CD4-positive, alpha-beta T cell treated with Interleukin-6 for 4 hours (primary cell): Measurements from ENCODE around the gene TINAG.
"Not testable (repeated sequence)": the region's sequence is repeated elsewhere in the genome, so short reads cannot be mapped to it uniquely, and the experiment has no call there.

Experiments
- DNase-seq: peaks from one replicate; pipeline ENCODE4 v3.0.0-alpha.2; 2020; ENCODE audit warnings: mixed read lengths

The TINAG gene

GRCh38 chr6:54310377-54311152, 2.3 kb downstream of the TINAG start:
- no peak for DNase-seq

- no peak for DNase-seq
Measured at GRCh38 chr6:54315656-54316055, 7.4 kb downstream of the TINAG start.

- no peak for DNase-seq
Measured at GRCh38 chr6:54320871-54321270, 12.6 kb downstream of the TINAG start.

DNA sequence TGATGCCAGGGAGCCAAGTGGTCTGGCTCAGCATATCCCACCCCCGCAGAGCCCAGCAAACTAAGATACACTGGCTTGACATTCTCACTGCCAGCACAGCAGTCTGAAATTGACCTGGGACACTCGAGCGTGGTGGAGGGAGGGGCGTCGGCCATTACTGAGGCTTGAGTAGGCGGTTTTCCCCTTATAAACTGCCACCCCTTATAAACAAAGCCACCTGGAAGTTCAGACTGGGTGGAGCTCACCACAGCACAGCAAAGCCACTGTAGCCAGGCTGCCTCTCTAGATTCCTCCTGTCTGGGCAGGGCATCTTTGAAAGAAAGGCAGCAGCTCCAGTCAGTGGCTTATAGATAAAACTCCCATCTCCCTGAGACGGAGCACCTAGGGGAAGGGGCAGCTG, 19.4 kb downstream of the TINAG start:
- no peak for DNase-seq

DNA sequence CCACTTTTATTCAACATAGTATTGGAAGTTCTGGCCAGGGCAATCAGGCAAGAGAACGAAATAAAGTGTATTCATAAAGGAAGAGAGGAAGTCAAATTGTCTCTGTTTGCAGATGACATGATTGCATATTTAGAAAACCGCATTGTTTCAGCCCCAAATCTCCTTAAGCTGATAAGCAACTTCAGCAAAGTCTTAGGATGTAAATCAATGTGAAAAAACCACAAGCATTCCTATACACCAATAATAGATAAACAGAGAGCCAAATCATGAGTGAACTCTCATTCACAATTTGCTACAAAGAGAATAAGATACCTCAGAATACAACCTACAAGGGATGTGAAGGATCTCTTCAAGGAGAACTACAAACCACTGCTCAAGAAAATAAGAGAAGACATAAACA, 23.3 kb downstream of the TINAG start:
- DNase-seq, result not testable (repeated sequence)

DNA sequence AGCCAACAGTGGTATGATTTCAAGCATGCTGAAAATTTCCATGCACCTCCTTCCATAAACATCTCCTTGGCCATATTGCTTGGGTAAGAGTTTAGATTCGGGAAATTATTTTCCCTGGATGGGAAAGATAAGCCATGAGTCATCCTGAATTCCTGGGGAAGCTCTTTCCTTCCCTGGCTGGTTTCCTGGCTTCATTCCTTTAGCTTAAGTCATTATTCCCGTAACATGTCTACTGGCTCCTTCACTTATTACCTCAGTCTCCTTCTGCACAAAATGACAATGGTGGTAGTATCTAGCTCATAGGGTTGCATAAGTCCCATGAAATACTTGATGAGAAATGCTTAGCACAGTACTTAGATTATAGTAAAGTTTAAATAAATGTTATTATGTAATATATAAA, 27.6 kb downstream of the TINAG start:
- no peak for DNase-seq

GRCh38 chr6:54353975-54354374, 45.7 kb downstream of the TINAG start:
- no peak for DNase-seq

GRCh38 chr6:54354608-54355007, 46.4 kb downstream of the TINAG start:
- no peak for DNase-seq

DNA sequence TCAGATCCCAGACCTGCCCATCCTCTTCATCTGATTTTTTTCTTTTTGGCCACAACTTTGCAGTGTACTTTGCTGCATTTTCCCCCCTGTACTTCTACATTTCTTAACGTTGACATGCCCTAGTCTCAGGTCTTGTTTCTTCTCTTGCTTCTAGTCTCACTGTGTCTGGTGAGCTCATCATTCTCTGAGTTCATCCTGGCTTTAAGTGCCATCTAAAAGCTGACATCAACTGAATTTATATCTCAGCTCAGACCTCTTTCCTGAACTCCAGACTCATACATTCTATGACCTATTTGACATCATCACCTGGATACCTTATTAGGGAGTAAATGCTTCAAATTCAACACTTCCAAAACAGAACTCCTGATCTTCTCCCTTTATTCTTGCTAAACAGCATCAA, 48.9 kb downstream of the TINAG start:
- no peak for DNase-seq

- DNase-seq, result no peak
Measured at GRCh38 chr6:54361188-54361587, 52.9 kb downstream of the TINAG start.

GRCh38 chr6:54361734-54362133, 53.5 kb downstream of the TINAG start:
- DNase-seq, result no peak

DNA sequence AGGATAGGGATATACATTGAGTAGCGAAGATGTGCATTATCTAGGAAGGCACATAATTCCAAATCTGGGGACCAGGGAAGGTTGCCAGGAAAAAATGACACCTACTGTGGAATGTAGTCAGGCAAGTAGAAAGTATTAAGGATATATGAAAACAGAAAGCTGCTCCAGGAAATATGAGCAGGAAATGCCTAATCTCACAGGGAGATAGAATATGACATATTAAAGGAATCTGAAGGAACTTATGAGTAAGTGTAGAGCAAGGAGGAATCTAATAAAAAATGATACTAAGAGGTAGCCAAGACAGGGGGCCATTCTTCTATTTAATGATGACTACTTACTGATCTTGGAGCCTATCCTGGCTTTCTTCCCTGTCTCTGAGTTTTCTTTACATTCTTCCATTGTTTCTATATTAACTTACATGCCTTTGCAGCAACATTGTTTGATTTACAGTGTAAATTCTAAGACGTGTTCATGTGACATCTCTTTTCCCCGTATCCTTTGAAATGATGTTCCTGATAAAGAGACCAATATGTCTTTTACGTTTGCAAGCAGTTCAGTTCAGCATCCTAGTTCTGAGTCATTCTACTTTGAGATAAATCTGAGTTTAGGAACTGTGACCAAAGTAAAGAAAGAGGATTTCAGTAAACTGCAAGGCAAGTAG, 58.6 kb downstream of the TINAG start:
- DNase-seq, result no peak

GRCh38 chr6:54377776-54378175, 69.5 kb downstream of the TINAG start:
- DNase-seq, result no peak

DNA sequence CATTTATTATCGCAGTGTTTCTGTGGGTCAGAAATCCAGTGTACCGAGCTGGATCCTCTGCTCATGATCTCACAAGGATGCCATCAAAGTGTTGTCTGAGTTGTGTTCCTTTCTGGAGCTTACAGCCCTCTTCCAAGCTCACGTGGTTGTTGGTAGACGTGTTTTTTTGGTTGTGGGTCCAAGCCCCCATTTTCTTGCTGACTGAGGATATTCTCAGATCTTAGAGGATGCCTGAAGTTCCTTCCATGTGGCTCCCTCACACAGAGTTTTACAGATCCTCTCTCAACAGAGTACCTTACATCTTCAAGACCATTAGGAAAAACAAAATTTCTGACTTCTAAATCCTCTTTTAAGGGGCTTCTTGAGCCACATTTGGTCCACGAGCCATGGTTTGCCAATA, 78.1 kb downstream of the TINAG start:
- no peak for DNase-seq

DNA sequence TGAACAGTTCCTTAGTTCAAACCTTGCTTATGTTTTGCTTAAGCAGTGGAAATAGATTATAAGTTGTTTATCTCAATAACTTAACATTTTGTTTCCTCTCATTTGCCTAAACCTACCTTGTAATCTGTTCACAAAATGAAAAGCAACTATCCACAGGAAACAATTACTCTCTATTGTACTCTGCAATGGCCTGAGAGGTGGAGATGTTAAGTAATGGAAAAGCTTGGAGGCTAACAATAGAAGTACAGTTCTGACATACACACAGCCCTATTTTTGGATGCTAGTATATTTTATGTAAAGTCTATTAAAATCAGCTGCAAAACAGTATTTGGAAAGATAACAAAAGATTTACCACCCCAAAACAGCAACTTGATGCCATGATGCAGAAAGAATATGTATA, 82.1 kb downstream of the TINAG start:
- no peak for DNase-seq

DNA sequence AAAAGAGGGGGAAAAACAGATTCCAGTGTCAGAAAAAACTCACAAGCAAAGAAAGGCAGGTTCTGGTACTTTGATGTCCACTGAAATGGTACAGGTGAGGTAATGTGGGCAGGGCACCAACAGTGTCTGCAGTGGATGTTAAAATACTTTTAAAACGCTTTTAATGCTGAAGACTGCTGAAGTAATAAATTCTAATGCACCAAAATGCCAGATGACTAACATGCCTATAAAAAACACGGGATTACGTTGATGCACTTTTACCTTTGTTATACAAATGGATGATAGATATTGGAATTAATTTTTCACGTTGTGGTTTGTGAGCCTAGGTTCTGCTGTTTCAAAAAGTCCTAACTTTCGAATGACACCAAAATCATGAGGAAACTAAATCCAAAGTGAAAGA, 83.3 kb downstream of the TINAG start:
- DNase-seq, result no peak

- no peak for DNase-seq
Measured at GRCh38 chr6:54403096-54403495, 94.9 kb downstream of the TINAG start.

- DNase-seq, result no peak
Measured at GRCh38 chr6:54404791-54405190, 96.5 kb downstream of the TINAG start.

DNA sequence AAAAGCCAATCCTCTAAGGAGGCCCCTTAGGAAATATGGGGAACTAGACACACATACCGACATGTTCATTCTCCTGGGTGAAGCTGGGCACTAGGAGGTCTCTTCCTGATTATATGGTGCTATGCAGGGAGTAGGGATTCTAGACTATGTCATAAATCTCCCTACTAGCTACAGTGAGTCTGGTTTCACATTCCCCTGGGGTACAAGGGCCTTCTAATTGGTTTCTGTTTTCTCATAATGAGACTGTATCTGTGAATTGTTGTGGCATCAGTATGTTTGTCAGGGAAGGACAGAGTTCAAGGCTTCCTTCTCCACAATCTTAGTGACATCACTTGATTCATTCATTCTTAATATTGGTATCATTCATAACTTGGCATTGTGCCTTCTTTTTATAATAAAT, 103.5 kb downstream of the TINAG start:
- DNase-seq, result no peak

DNA sequence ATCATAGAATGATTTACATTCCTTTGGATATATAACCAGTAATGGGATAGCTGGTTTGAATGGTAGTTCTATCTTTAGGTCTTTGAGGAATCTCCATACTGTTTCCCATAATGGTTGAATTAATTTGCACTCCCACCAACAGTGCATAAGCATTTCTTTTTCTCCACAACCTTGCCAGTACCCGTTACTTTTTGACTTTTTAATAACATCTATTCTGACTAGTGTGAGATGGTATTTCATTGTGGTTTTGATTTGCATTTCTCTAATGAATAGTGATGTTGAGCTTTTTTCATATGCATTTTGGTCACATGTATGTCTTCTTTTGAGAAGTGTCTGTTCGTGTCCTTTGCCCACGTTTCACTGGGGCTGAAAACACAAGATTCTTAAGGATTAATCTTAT, 107.3 kb downstream of the TINAG start:
- DNase-seq, result no peak

DNA sequence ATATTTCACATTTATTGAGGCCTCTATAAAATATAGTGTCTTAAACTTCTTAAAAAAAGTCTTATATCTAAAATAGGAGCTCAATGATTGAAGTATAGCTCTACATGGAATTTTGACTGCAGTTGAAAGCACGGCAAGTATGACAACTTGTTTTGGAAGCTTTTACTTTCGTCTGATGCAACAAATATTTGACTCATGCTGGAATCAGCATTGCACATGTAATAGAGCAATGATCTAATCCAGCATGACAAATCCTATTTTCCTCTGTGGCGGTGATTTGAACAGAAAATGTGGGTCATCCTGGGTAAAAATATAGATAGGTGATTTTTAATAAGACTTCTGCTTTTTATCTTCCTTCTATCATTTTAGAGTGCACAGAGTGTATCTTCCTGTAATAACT, 111.6 kb downstream of the TINAG start:
- DNase-seq, result no peak

DNA sequence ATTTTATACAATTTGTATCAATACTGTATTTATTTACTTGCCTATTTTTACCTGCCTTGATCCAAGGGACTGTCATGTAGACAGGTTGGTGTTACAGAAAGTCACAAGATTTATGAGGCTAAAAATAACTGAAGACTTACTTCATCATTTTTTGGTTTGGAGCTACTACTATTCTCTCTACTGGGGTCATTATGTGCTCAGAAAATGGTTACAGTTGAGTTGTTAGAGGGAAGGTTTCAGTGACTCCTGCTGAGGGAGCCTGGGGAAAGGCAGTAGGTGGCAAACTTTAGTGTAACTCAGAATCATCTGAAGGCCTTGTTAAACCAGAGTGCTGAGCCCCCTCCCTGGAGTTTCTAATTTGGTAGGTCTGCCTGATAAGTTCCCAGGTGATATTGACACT, 118.8 kb downstream of the TINAG start:
- no peak for DNase-seq

GRCh38 chr6:54427396-54427937, 119.2 kb downstream of the TINAG start:
- no peak for DNase-seq

DNA sequence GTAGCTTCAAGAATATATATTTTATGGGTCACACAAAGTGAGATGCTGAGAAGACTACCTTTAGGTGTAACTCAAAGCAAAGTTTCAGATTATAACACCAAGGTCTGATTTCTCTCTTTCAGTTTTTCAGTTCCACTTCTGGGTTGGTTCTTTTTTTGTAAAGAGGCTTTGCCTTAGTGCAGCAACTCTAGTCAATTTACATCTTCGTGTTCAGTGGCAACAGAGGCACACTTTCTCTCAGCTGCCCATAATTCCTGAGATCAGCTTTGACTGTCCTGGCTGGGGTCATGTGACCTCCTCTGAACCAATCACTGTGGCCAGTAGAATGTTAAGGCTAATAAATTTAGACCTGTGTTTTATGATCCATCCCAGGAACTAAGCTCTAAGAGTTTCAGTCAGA, 120.2 kb downstream of the TINAG start:
- DNase-seq, result no peak

- no peak for DNase-seq
Measured at GRCh38 chr6:54431466-54431865, 123.2 kb downstream of the TINAG start.
